Measurements from ENCODE around the gene WWOX. TPM values are rescaled to one million over a fixed set of nuclear protein-coding genes. Genes with fewer than 3 reads are reported as not detected.

Gene WWOX
- polyA plus RNA-seq, 1 donor (not counting 4 experiments of a cell fraction or from before 2014, with no cell fraction given) = 5.1 TPM

DNA sequence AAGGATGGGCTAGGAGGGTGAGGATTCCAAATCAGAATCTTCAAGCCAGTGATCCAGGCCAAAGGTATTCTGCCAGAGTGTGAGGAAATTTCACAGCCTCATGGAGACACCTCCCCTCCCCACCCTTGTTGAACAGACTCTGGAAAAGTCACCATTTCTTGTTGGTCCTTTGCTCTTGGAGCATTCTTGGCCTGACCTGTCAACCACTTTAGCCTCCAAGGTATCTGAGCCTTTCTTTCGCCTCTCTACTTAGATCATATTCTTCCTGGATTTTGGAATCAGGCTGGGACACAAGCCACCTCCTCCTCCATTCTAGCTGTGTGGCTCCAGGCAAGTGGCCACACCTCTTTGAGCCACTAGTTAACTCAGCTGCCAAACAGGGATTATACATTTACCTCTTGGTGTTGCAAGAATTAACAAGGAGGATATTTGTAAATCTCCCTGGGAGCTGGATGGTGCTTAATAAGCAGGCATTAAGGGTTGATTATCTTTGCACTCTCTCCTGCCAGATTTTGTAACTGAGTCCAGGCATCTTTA is 193.5 kb downstream of the WWOX start:
- no peak overlapping the region for H3K27ac ChIP-seq (ENCODE audit: control insufficient read depth, insufficient read depth, low read length)

GRCh38 chr16:78294538-78295225 is 195.2 kb downstream of the WWOX start:
- Histone ChIP-seq H4K20me1 (ENCODE audit: control insufficient read depth, extremely low read depth, insufficient read depth, low read length) (no peaks in the 10 kb centered on the region), H3K4me2 (ENCODE audit: control insufficient read depth, extremely low read depth, insufficient read depth, low read depth, low read length) (no peak overlapping the region), H3K4me3 (ENCODE audit: control insufficient read depth in 2 of 3, extremely low read depth in 1 of 3, insufficient read depth in 2 of 3, low read depth in 1 of 3, low read length in 3 of 3) (no peak overlapping the region), H3K27ac (ENCODE audit: control insufficient read depth, insufficient read depth, low read length) (no peak overlapping the region), H3K9me1 (ENCODE audit: control insufficient read depth, extremely low read depth, insufficient read depth, low read length) (no peaks in the 10 kb centered on the region), H3K27me3 (ENCODE audit: control insufficient read depth, extremely low read depth, insufficient read depth, low read length) (no peaks in the 10 kb centered on the region), H2AFZ (ENCODE audit: control insufficient read depth, low read length) (no peak overlapping the region), H3K36me3 (ENCODE audit: control insufficient read depth in 2 of 2, extremely low read depth in 1 of 2, insufficient read depth in 2 of 2, low read length in 2 of 2) (no peaks in the 10 kb centered on the region), H3K4me1 (ENCODE audit: control insufficient read depth, extremely low read depth, insufficient read depth, low read length) (no peaks in the 10 kb centered on the region), H3K79me2 (ENCODE audit: control insufficient read depth, insufficient read depth, low read length) (no peaks in the 10 kb centered on the region), H3K9ac (ENCODE audit: control insufficient read depth, extremely low read depth, insufficient read depth, low read length) (no peak overlapping the region), H3K9me3 (ENCODE audit: control insufficient read depth, low read depth, low read length) (no peaks in the 10 kb centered on the region)
- FAIRE-seq (no peak), DNase-seq (ENCODE audit: low read depth, low spot score) (no peak)
- TF ChIP-seq EZH2 (IDR thresholded peaks at IDR 0.05; ENCODE audit: low read length) (no peak), CTCF (optimal IDR thresholded peaks at IDR 0.05 in 1 of 3, IDR thresholded peaks at IDR 0.05 in 1 of 3, conservative IDR thresholded peaks at IDR 0.05 in 1 of 3; ENCODE audit: extremely low read depth in 1 of 3, insufficient read depth in 2 of 3, low read length in 3 of 3) (no peak)
- dilution Hi-C loops (cut with MboI; ENCODE audit: extremely low pct_ligation_motif_present, low sequenced_read_pairs) = no loop called here

More for the DNA sequence above, 193.5 kb downstream of the WWOX start:
- Histone ChIP-seq H3K9me1 (ENCODE audit: control insufficient read depth, extremely low read depth, insufficient read depth, low read length) (no peaks in the 10 kb centered on the region), H3K4me2 (ENCODE audit: control insufficient read depth, extremely low read depth, insufficient read depth, low read depth, low read length) (no peak overlapping the region), H3K9ac (ENCODE audit: control insufficient read depth, extremely low read depth, insufficient read depth, low read length) (no peak overlapping the region), H3K79me2 (ENCODE audit: control insufficient read depth, insufficient read depth, low read length) (no peaks in the 10 kb centered on the region), H2AFZ (ENCODE audit: control insufficient read depth, low read length) (no peak overlapping the region), H3K27me3 (ENCODE audit: control insufficient read depth, extremely low read depth, insufficient read depth, low read length) (no peaks in the 10 kb centered on the region), H3K4me1 (ENCODE audit: control insufficient read depth, extremely low read depth, insufficient read depth, low read length) (no peaks in the 10 kb centered on the region), H3K9me3 (ENCODE audit: control insufficient read depth, low read depth, low read length) (no peaks in the 10 kb centered on the region), H4K20me1 (ENCODE audit: control insufficient read depth, extremely low read depth, insufficient read depth, low read length) (no peaks in the 10 kb centered on the region), H3K36me3 (ENCODE audit: control insufficient read depth in 2 of 2, extremely low read depth in 1 of 2, insufficient read depth in 2 of 2, low read length in 2 of 2) (no peaks in the 10 kb centered on the region), H3K4me3 (ENCODE audit: control insufficient read depth in 2 of 3, extremely low read depth in 1 of 3, insufficient read depth in 2 of 3, low read depth in 1 of 3, low read length in 3 of 3) (no peak overlapping the region)
- no peak for FAIRE-seq
- dilution Hi-C loops (cut with MboI; ENCODE audit: extremely low pct_ligation_motif_present, low sequenced_read_pairs) = no loop called here
- DNase-seq (ENCODE audit: low read depth, low spot score) = no peak
- TF ChIP-seq EZH2 (IDR thresholded peaks at IDR 0.05; ENCODE audit: low read length) (no peak), CTCF (optimal IDR thresholded peaks at IDR 0.05 in 1 of 3, IDR thresholded peaks at IDR 0.05 in 1 of 3, conservative IDR thresholded peaks at IDR 0.05 in 1 of 3; ENCODE audit: extremely low read depth in 1 of 3, insufficient read depth in 2 of 3, low read length in 3 of 3) (no peak)

All from keratinocyte (primary cell).